NT2/D1 (cell line): ENCODE measurements around the gene FNDC1.

Experiments used
- YY1 ChIP-seq: IDR thresholded peaks from 2 replicates; pipeline ENCODE4 v1.6.1; 2011; ENCODE audit not compliant: insufficient read length, insufficient read depth
- ZNF274 ChIP-seq: IDR thresholded peaks from 2 replicates; pipeline ENCODE4 v1.6.1; 2011; ENCODE audit warnings: mild to moderate bottlenecking, low read depth, low read length

GRCh38 chr6:159234102-159234553 lies 64.9 kb downstream of the FNDC1 start:
- TF ChIP-seq ZNF274 (no peak), YY1 (no peak)
